IPS-11a (cell line): ENCODE results near the gene HEATR5A.
"Not testable (repeated sequence)": the region's sequence is repeated elsewhere in the genome, so short reads cannot be mapped to it uniquely, and the experiment has no call there.

ENCODE experiments used
- H3K4me3 ChIP-seq: one replicate; pipeline ENCODE4 v1.5.1; 2013; ENCODE audit warnings: low read depth, low read length, control low read depth

HEATR5A gene

GRCh38 chr14:31331395-31331794 lies 89.0 kb downstream of the HEATR5A start:
- H3K4me3 ChIP-seq = not testable (repeated sequence)

- H3K4me3 ChIP-seq = not testable (repeated sequence)
Measured at GRCh38 chr14:31329876-31330521, 90.4 kb downstream of the HEATR5A start.

- H3K4me3 ChIP-seq = no peak overlapping the region
Measured at GRCh38 chr14:31326111-31326510, 94.2 kb downstream of the HEATR5A start.

DNA sequence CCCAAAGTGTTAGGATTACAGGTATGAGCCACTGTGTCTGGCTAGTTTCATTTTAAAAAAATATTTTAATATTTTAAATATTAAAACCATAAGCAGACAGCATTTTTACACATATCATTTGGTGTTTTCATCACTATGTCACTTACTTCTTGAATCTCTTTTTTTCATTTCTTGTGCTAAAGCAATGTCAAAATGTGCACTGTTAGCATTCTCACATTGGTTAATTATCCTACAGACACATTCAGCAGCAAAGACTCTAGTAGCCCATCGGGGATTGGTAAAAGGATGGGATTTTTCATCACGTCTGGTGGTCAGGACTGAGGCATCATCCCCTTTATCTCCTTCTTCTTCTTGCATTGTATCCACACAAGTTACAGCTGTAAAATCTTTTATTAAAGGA lies 96.9 kb downstream of the HEATR5A start:
- H3K4me3 ChIP-seq = no peak overlapping the region

- no peak overlapping the region for H3K4me3 ChIP-seq
Measured at GRCh38 chr14:31320922-31321766, 99.2 kb downstream of the HEATR5A start.

DNA sequence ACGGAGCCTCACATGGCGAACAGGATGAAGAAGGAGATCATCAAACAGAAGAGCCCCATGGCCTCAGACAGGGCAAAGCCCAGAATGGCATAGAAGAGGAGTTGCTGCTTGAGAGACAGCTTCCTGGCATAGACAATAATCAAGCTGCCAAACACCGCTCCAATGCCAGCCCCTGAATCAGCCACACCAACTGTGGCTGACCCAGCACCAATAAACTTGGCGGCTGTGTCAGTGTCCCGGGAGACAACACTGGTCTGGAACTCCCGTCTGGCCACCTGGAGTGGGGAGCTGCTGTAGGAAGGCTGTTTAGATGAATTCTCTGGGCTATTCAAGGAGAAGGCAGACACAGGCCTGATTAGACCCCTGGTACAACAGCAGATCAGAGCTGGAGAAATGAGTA lies 100.1 kb downstream of the HEATR5A start:
- no peak overlapping the region for H3K4me3 ChIP-seq

- no peak overlapping the region for H3K4me3 ChIP-seq
Measured at GRCh38 chr14:31319701-31320100, 100.6 kb downstream of the HEATR5A start.

DNA sequence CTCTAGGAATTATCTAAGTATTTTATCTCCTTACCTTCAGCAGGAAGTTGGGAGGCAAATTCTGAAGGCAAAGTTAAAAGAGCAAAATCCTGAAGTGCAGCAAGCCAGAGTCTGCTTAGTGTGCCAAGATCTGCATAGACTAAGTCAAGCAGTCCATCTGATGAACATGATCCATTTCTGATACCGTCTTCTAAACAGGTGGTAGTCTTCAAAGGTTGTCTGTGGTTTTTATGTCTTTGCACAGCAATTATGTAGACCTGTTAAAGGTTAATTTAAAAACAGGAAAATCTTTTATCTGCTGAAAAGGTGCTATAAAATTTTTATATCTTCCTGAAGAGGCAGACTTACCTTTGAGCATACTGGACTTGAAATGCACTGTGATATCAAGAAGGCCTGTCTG lies 107.4 kb downstream of the HEATR5A start:
- no peak overlapping the region for H3K4me3 ChIP-seq

DNA sequence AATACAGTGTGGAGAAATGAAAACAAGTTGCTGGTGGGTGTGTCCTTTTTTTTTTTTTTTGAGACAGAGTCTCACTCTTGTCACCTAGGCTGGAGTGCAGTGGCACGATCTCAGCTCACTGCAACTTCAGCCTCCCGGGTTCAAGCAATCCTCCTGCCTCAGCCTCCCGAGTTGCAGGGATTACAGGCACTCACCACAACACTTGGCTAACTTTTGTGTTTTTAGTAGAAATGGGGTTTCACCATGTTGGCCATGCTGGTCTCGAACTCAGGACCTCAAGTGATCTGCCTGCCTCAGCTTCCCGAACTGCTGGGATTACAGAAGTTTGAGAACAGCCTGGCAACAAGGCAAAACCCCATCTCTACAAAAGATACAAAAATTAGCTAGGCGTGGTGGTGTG lies 108.0 kb downstream of the HEATR5A start:
- not testable (repeated sequence) for H3K4me3 ChIP-seq

DNA sequence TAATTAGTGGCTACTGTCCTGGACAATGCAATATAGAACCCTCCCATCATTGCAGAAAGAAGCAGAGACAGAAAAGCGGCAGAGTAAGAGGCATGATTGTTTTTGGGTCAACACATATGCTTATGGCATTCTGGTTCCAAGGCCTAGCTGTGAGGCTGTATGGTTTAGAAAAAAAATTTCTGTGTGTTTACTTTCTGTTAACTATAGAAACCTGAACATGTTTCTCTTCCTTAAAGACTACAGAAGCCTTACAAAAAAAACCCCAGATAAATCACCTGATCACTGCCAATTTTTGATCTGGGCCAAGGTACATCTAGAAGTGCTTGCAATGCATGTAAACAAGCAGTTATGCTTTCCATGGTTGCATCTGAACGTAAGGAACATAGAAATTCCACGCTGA lies 112.7 kb downstream of the HEATR5A start:
- no peak overlapping the region for H3K4me3 ChIP-seq

- no peak overlapping the region for H3K4me3 ChIP-seq
Measured at GRCh38 chr14:31307198-31307597, 113.2 kb downstream of the HEATR5A start.

GRCh38 chr14:31303654-31304053 lies 116.7 kb downstream of the HEATR5A start:
- H3K4me3 ChIP-seq = no peak overlapping the region

- H3K4me3 ChIP-seq = no peak overlapping the region
Measured at GRCh38 chr14:31300883-31301282, 119.5 kb downstream of the HEATR5A start.

DNA sequence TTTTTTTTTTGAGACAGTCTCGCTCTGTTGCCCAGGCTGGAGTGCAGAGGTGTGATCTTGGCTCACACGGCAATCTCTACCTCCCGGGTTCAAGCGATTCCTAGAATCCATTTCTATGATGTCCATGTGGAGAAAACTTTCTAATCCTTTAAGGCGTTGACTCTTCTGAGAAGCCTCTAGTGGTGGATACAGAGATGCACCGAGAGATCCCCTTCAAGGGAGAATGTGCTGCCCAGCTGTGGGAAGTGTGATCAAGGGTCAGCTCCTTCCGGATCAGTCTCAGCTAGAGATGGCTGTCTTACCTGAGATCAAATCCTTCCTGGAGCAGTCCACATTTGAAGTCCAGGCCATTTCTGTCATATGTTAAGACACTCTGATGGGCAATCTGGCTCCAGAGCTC lies 120.1 kb downstream of the HEATR5A start:
- H3K4me3 ChIP-seq = no peak overlapping the region

GRCh38 chr14:31297701-31298344 lies 122.5 kb downstream of the HEATR5A start:
- H3K4me3 ChIP-seq = no peak overlapping the region

GRCh38 chr14:31297112-31297511 lies 123.2 kb downstream of the HEATR5A start:
- H3K4me3 ChIP-seq = no peak overlapping the region

GRCh38 chr14:31294746-31295405 lies 125.5 kb downstream of the HEATR5A start:
- H3K4me3 ChIP-seq = no peak overlapping the region

GRCh38 chr14:31292937-31293616 lies 127.3 kb downstream of the HEATR5A start:
- no peak overlapping the region for H3K4me3 ChIP-seq

DNA sequence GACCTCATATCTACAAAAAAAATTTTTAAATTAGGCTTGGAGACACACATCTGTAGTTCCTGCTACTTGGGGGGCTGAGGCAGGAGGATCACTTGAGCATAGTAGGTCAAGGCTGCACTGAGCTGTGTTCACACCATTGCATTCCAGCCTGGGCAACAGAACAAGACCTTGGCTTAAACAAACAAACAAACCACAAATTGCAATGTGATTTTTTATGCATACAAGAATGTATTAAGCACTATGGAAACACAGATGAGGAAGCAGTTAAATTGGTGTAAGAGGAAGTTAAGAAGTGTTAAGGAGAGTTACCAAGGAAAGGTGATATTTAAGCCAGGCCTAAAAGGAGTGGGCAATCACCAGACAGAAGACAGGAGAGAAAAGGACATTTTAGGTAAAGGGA lies 129.1 kb downstream of the HEATR5A start:
- no peak overlapping the region for H3K4me3 ChIP-seq

GRCh38 chr14:31287294-31287972 lies 132.9 kb downstream of the HEATR5A start:
- no peak overlapping the region for H3K4me3 ChIP-seq
